Bronchial epithelial cell (primary cell): Measurements from ENCODE around the gene LAMC2. TPM values are rescaled to one million over a fixed set of nuclear protein-coding genes. Genes with fewer than 3 reads are reported as not detected.
A peak's percentile ranks its signal among the peaks of the same experiment; 100 is the strongest.

Source experiments
- DNase-seq: peaks from one replicate; pipeline ENCODE4 v3.0.0-alpha.2; 2010; ENCODE audit warnings: low read depth
- FAIRE-seq: peaks from 2 replicates; lab custom pipeline; 2011; peaks lifted over from hg19 to GRCh38; lab: Jason Lieb, UNC
- H3K27me3 ChIP-seq: 2 replicates; pipeline ENCODE4 v1.5.1; 2011; ENCODE audit warnings: low read length; ENCODE audit not compliant: control insufficient read depth, insufficient read depth
- H3K36me3 ChIP-seq: 2 replicates; pipeline ENCODE4 v1.5.1; 2011; ENCODE audit warnings: low read length; ENCODE audit not compliant: control insufficient read depth, insufficient read depth
- H3K4me3 ChIP-seq: 2 replicates; pipeline ENCODE4 v1.5.1; 2011; ENCODE audit warnings: mild to moderate bottlenecking, low read depth, low read length, control low read depth
- CTCF ChIP-seq: IDR thresholded peaks from 2 replicates; pipeline ENCODE4 v1.5.1; 2011; ENCODE audit warnings: mild to moderate bottlenecking, moderate library complexity, low read length, control low read depth, inconsistent platforms; ENCODE audit not compliant: insufficient read depth, severe bottlenecking
- total RNA-seq: library from RNA; depleted of rRNA; stranded (reverse); fragments of >200 nt; gene quantifications from 2 replicates; pipeline ENCODE4 v1.2.1, GENCODE V29; 2014

The LAMC2 gene
- total RNA-seq, 1 donor from 2014 or later, result 1,840 TPM

- Histone ChIP-seq H3K4me3 (no peak overlapping the region), H3K27me3 (no peaks in the 10 kb centered on the region), H3K36me3 (peaks cover 27% of the 10 kb centered on the region)
- DNase-seq (no peak), FAIRE-seq (no peak)
- no peak for TF ChIP-seq CTCF
These were observed 49.4 kb downstream of the LAMC2 start for GRCh38 chr1:183235503-183235902.

- H3K4me3 ChIP-seq, result no peak overlapping the region
- H3K36me3 ChIP-seq, result peaks cover 25% of the 10 kb centered on the region
- DNase-seq (no peak), FAIRE-seq (no peak)
- TF ChIP-seq CTCF, result no peak
- H3K27me3 ChIP-seq, result no peaks in the 10 kb centered on the region
These were observed 50.2 kb downstream of the LAMC2 start for GRCh38 chr1:183236158-183236725.

GRCh38 chr1:183237046-183237445 lies 51.0 kb downstream of the LAMC2 start:
- H3K4me3 ChIP-seq, result no peak overlapping the region
- no peaks in the 10 kb centered on the region for H3K27me3 ChIP-seq
- H3K36me3 ChIP-seq, result peaks cover 25% of the 10 kb centered on the region
- no peak for DNase-seq
- no peak for TF ChIP-seq CTCF
- FAIRE-seq, result no peak

GRCh38 chr1:183238071-183238470 lies 52.0 kb downstream of the LAMC2 start:
- H3K4me3 ChIP-seq, result no peak overlapping the region
- no peaks in the 10 kb centered on the region for H3K27me3 ChIP-seq
- no peak for TF ChIP-seq CTCF
- FAIRE-seq (no peak), DNase-seq (peak; percentile 66)
- peaks cover 23% of the 10 kb centered on the region for H3K36me3 ChIP-seq

- FAIRE-seq, result no peak
- Histone ChIP-seq H3K4me3 (no peak overlapping the region), H3K27me3 (no peaks in the 10 kb centered on the region), H3K36me3 (peaks cover 23% of the 10 kb centered on the region)
- no peak for TF ChIP-seq CTCF
- no peak for DNase-seq
These were observed 53.2 kb downstream of the LAMC2 start for GRCh38 chr1:183239220-183239742.
